IPS-18c (cell line): Measurements from ENCODE around the gene CEP63.

ENCODE experiments used
- H3K4me3 ChIP-seq: 2 replicates; pipeline ENCODE4 v1.7.0; 2013; ENCODE audit warnings: low read depth, mild to moderate bottlenecking, low read length, moderate library complexity; ENCODE audit not compliant: insufficient read depth
- H3K9me3 ChIP-seq: one replicate; pipeline ENCODE4 v1.6.1; 2013; ENCODE audit warnings: mild to moderate bottlenecking, low read length, moderate library complexity; ENCODE audit not compliant: control insufficient read depth, insufficient read depth

Gene CEP63

GRCh38 chr3:134608771-134609435 lies 123.0 kb downstream of the CEP63 start:
- Histone ChIP-seq H3K9me3 (no peaks in the 10 kb centered on the region), H3K4me3 (no peak overlapping the region)

GRCh38 chr3:134609821-134610431 lies 124.1 kb downstream of the CEP63 start:
- Histone ChIP-seq H3K9me3 (no peaks in the 10 kb centered on the region), H3K4me3 (no peak overlapping the region)

GRCh38 chr3:134610432-134611385 lies 124.9 kb downstream of the CEP63 start:
- Histone ChIP-seq H3K9me3 (no peaks in the 10 kb centered on the region), H3K4me3 (no peak overlapping the region)

GRCh38 chr3:134611516-134611915 lies 125.7 kb downstream of the CEP63 start:
- H3K9me3 ChIP-seq: no peaks in the 10 kb centered on the region
- H3K4me3 ChIP-seq: no peak overlapping the region

GRCh38 chr3:134613006-134613520 lies 127.2 kb downstream of the CEP63 start:
- no peak overlapping the region for H3K4me3 ChIP-seq
- no peaks in the 10 kb centered on the region for H3K9me3 ChIP-seq

GRCh38 chr3:134614955-134615354 lies 129.1 kb downstream of the CEP63 start:
- no peaks in the 10 kb centered on the region for H3K9me3 ChIP-seq
- no peak overlapping the region for H3K4me3 ChIP-seq

- Histone ChIP-seq H3K9me3 (no peaks in the 10 kb centered on the region), H3K4me3 (no peak overlapping the region)
Measured at GRCh38 chr3:134615743-134616142, 129.9 kb downstream of the CEP63 start.

GRCh38 chr3:134617608-134618477 lies 132.0 kb downstream of the CEP63 start:
- H3K4me3 ChIP-seq: no peak overlapping the region

GRCh38 chr3:134618478-134619300 lies 132.8 kb downstream of the CEP63 start:
- Histone ChIP-seq H3K9me3 (no peaks in the 10 kb centered on the region), H3K4me3 (no peak overlapping the region)

More at GRCh38 chr3:134617608-134618477, 132.0 kb downstream of the CEP63 start:
- H3K9me3 ChIP-seq: no peaks in the 10 kb centered on the region

GRCh38 chr3:134619301-134619615 lies 133.4 kb downstream of the CEP63 start:
- H3K9me3 ChIP-seq: no peaks in the 10 kb centered on the region

GRCh38 chr3:134619884-134620445 lies 134.1 kb downstream of the CEP63 start:
- Histone ChIP-seq H3K4me3 (no peak overlapping the region), H3K9me3 (no peaks in the 10 kb centered on the region)

More at GRCh38 chr3:134619301-134619615, 133.4 kb downstream of the CEP63 start:
- no peak overlapping the region for H3K4me3 ChIP-seq

- Histone ChIP-seq H3K4me3 (no peak overlapping the region), H3K9me3 (no peaks in the 10 kb centered on the region)
Measured at GRCh38 chr3:134620476-134621115, 134.7 kb downstream of the CEP63 start.

GRCh38 chr3:134621854-134622253 lies 136.0 kb downstream of the CEP63 start:
- Histone ChIP-seq H3K9me3 (no peaks in the 10 kb centered on the region), H3K4me3 (no peak overlapping the region)

- H3K4me3 ChIP-seq: no peak overlapping the region
- H3K9me3 ChIP-seq: no peaks in the 10 kb centered on the region
Measured at GRCh38 chr3:134622806-134623365, 137.0 kb downstream of the CEP63 start.

GRCh38 chr3:134623615-134624245 lies 137.9 kb downstream of the CEP63 start:
- no peaks in the 10 kb centered on the region for H3K9me3 ChIP-seq
- no peak overlapping the region for H3K4me3 ChIP-seq
